ENCODE measurements around the gene MPZL1. TPM values are rescaled to one million over a fixed set of nuclear protein-coding genes. Genes with fewer than 3 reads are reported as not detected.

Gene MPZL1
- total RNA-seq (100 to 1,000 TPM; 173 to 308 TPM), polyA plus RNA-seq (ENCODE audit: insufficient read length in 2 of 2) (100 to 1,000 TPM; 229 to 302 TPM)
- long read RNA-seq, donor 1, full-length matches to known transcripts: 79 of 79 reads
- long read RNA-seq, donor 1, partial matches to known transcripts: 0 of 79 reads
- long read RNA-seq, donor 1, other reads (novel, unspliced or antisense): 0 of 79 reads
- long read RNA-seq, donor 2, full-length matches to known transcripts: 31 of 37 reads
- long read RNA-seq, donor 2, partial matches to known transcripts: 0 of 37 reads
- long read RNA-seq, donor 2, other reads (novel, unspliced or antisense): 6 of 37 reads
- long read RNA-seq, donor 3, full-length matches to known transcripts: 34 of 41 reads
- long read RNA-seq, donor 3, partial matches to known transcripts: 7 of 41 reads
- long read RNA-seq, donor 3, other reads (novel, unspliced or antisense): 0 of 41 reads
- long read RNA-seq, donor 4, full-length matches to known transcripts: 21 of 21 reads
- long read RNA-seq, donor 4, partial matches to known transcripts: 0 of 21 reads
- long read RNA-seq, donor 4, other reads (novel, unspliced or antisense): 0 of 21 reads

GRCh38 chr1:167721617-167722151 is at the start of gene MPZL1:
MPZL1 (plus strand) TSS chr1:167721982; CDS start chr1:167722152, 170 bp downstream.
- H3K27ac ChIP-seq (ENCODE audit: low read depth, low read length): peak within 1 kb of the TSS; percentile 85
- peak within 1 kb of the TSS; percentile 62 for H3K4me3 ChIP-seq (ENCODE audit: low read depth, low read length)
- no peaks in the 10 kb centered on the region for H3K9me3 ChIP-seq (ENCODE audit: control insufficient read depth, insufficient read depth, low read length)
- DNase-seq (ENCODE audit: low read depth in 4 of 6, low spot score in 6 of 6): peak; percentile 87 to 98 (median 92)
- H3K36me3 ChIP-seq (ENCODE audit: control insufficient read depth, insufficient read depth, low read length): no peaks in the 10 kb centered on the region
- WGBS (ENCODE audit: insufficient coverage): under 1% methylated on average over 52 of the region's 52 CpGs
- peaks cover 8% of the 10 kb centered on the region for H3K4me1 ChIP-seq (ENCODE audit: control insufficient read depth, insufficient read depth, low read length)
- no peaks in the 10 kb centered on the region for H3K27me3 ChIP-seq (ENCODE audit: control insufficient read depth, insufficient read depth, low read length)

GRCh38 chr1:167672831-167673230 is 49.0 kb upstream of the MPZL1 start:
- H3K27me3 ChIP-seq (ENCODE audit: control insufficient read depth, insufficient read depth, low read length): no peaks in the 10 kb centered on the region
- 69% methylated on average over 4 of the region's 4 CpGs for WGBS (ENCODE audit: insufficient coverage)
- no peak overlapping the region for H3K27ac ChIP-seq (ENCODE audit: low read depth, low read length)
- no peak for DNase-seq (ENCODE audit: low read depth in 4 of 6, low spot score in 6 of 6)
- no peaks in the 10 kb centered on the region for H3K36me3 ChIP-seq (ENCODE audit: control insufficient read depth, insufficient read depth, low read length)
- H3K4me3 ChIP-seq (ENCODE audit: low read depth, low read length): no peak overlapping the region
- H3K4me1 ChIP-seq (ENCODE audit: control insufficient read depth, insufficient read depth, low read length): no peaks in the 10 kb centered on the region
- no peaks in the 10 kb centered on the region for H3K9me3 ChIP-seq (ENCODE audit: control insufficient read depth, insufficient read depth, low read length)

GRCh38 chr1:167673265-167673664 is 48.5 kb upstream of the MPZL1 start:
- H3K4me1 ChIP-seq (ENCODE audit: control insufficient read depth, insufficient read depth, low read length): no peaks in the 10 kb centered on the region
- no peak overlapping the region for H3K4me3 ChIP-seq (ENCODE audit: low read depth, low read length)
- H3K27me3 ChIP-seq (ENCODE audit: control insufficient read depth, insufficient read depth, low read length): no peaks in the 10 kb centered on the region
- no peaks in the 10 kb centered on the region for H3K36me3 ChIP-seq (ENCODE audit: control insufficient read depth, insufficient read depth, low read length)
- no peaks in the 10 kb centered on the region for H3K9me3 ChIP-seq (ENCODE audit: control insufficient read depth, insufficient read depth, low read length)
- 90% methylated on average over 3 of the region's 4 CpGs for WGBS (ENCODE audit: insufficient coverage)
- no peak for DNase-seq (ENCODE audit: low read depth in 4 of 6, low spot score in 6 of 6)
- H3K27ac ChIP-seq (ENCODE audit: low read depth, low read length): no peak overlapping the region

- no peaks in the 10 kb centered on the region for H3K27me3 ChIP-seq (ENCODE audit: control insufficient read depth, insufficient read depth, low read length)
- no CpG with 5 or more reads among the region's 2 CpGs for WGBS (ENCODE audit: insufficient coverage)
- DNase-seq (ENCODE audit: low read depth in 4 of 6, low spot score in 6 of 6): no peak
- H3K4me1 ChIP-seq (ENCODE audit: control insufficient read depth, insufficient read depth, low read length): peaks cover 3% of the 10 kb centered on the region
- no peak overlapping the region for H3K27ac ChIP-seq (ENCODE audit: low read depth, low read length)
- H3K36me3 ChIP-seq (ENCODE audit: control insufficient read depth, insufficient read depth, low read length): no peaks in the 10 kb centered on the region
- no peak overlapping the region for H3K4me3 ChIP-seq (ENCODE audit: low read depth, low read length)
- H3K9me3 ChIP-seq (ENCODE audit: control insufficient read depth, insufficient read depth, low read length): no peaks in the 10 kb centered on the region
Observed at GRCh38 chr1:167674156-167674555, 47.6 kb upstream of the MPZL1 start.

- Histone ChIP-seq H3K27ac (ENCODE audit: low read depth, low read length) (no peak overlapping the region), H3K27me3 (ENCODE audit: control insufficient read depth, insufficient read depth, low read length) (no peaks in the 10 kb centered on the region), H3K4me3 (ENCODE audit: low read depth, low read length) (no peak overlapping the region), H3K4me1 (ENCODE audit: control insufficient read depth, insufficient read depth, low read length) (peaks cover 3% of the 10 kb centered on the region), H3K9me3 (ENCODE audit: control insufficient read depth, insufficient read depth, low read length) (no peaks in the 10 kb centered on the region), H3K36me3 (ENCODE audit: control insufficient read depth, insufficient read depth, low read length) (no peaks in the 10 kb centered on the region)
- WGBS (ENCODE audit: insufficient coverage): 100% methylated on average over 2 of the region's 5 CpGs
- no peak for DNase-seq (ENCODE audit: low read depth in 4 of 6, low spot score in 6 of 6)
Observed at GRCh38 chr1:167675440-167675839, 46.3 kb upstream of the MPZL1 start.

GRCh38 chr1:167676205-167676915 is 45.4 kb upstream of the MPZL1 start:
- DNase-seq (ENCODE audit: low read depth in 4 of 6, low spot score in 6 of 6): no peak
- Histone ChIP-seq H3K4me1 (ENCODE audit: control insufficient read depth, insufficient read depth, low read length) (peaks cover 3% of the 10 kb centered on the region), H3K27ac (ENCODE audit: low read depth, low read length) (no peak overlapping the region), H3K27me3 (ENCODE audit: control insufficient read depth, insufficient read depth, low read length) (no peaks in the 10 kb centered on the region), H3K36me3 (ENCODE audit: control insufficient read depth, insufficient read depth, low read length) (no peaks in the 10 kb centered on the region), H3K9me3 (ENCODE audit: control insufficient read depth, insufficient read depth, low read length) (no peaks in the 10 kb centered on the region), H3K4me3 (ENCODE audit: low read depth, low read length) (no peak overlapping the region)
- WGBS (ENCODE audit: insufficient coverage): 77% methylated on average over 1 of the region's 2 CpGs

- no peak overlapping the region for H3K27ac ChIP-seq (ENCODE audit: low read depth, low read length)
- H3K27me3 ChIP-seq (ENCODE audit: control insufficient read depth, insufficient read depth, low read length): no peaks in the 10 kb centered on the region
- H3K36me3 ChIP-seq (ENCODE audit: control insufficient read depth, insufficient read depth, low read length): no peaks in the 10 kb centered on the region
- no peaks in the 10 kb centered on the region for H3K9me3 ChIP-seq (ENCODE audit: control insufficient read depth, insufficient read depth, low read length)
- 85% methylated on average over 5 of the region's 7 CpGs for WGBS (ENCODE audit: insufficient coverage)
- H3K4me1 ChIP-seq (ENCODE audit: control insufficient read depth, insufficient read depth, low read length): peaks cover 3% of the 10 kb centered on the region
- no peak for DNase-seq (ENCODE audit: low read depth in 4 of 6, low spot score in 6 of 6)
- H3K4me3 ChIP-seq (ENCODE audit: low read depth, low read length): no peak overlapping the region
Observed at GRCh38 chr1:167676916-167677848, 44.6 kb upstream of the MPZL1 start.

GRCh38 chr1:167678422-167678821 is 43.4 kb upstream of the MPZL1 start:
- 93% methylated on average over 10 of the region's 10 CpGs for WGBS (ENCODE audit: insufficient coverage)
- peaks cover 3% of the 10 kb centered on the region for H3K4me1 ChIP-seq (ENCODE audit: control insufficient read depth, insufficient read depth, low read length)
- H3K27ac ChIP-seq (ENCODE audit: low read depth, low read length): no peak overlapping the region

GRCh38 chr1:167678838-167679237 is 42.9 kb upstream of the MPZL1 start:
- H3K4me1 ChIP-seq (ENCODE audit: control insufficient read depth, insufficient read depth, low read length): peaks cover 3% of the 10 kb centered on the region
- no peak for DNase-seq (ENCODE audit: low read depth in 4 of 6, low spot score in 6 of 6)
- H3K27me3 ChIP-seq (ENCODE audit: control insufficient read depth, insufficient read depth, low read length): peaks cover 3% of the 10 kb centered on the region
- no peaks in the 10 kb centered on the region for H3K36me3 ChIP-seq (ENCODE audit: control insufficient read depth, insufficient read depth, low read length)
- no peaks in the 10 kb centered on the region for H3K9me3 ChIP-seq (ENCODE audit: control insufficient read depth, insufficient read depth, low read length)
- H3K4me3 ChIP-seq (ENCODE audit: low read depth, low read length): no peak overlapping the region
- H3K27ac ChIP-seq (ENCODE audit: low read depth, low read length): no peak overlapping the region
- WGBS (ENCODE audit: insufficient coverage): 70% methylated on average over 2 of the region's 3 CpGs

More at GRCh38 chr1:167678422-167678821, 43.4 kb upstream of the MPZL1 start:
- Histone ChIP-seq H3K36me3 (ENCODE audit: control insufficient read depth, insufficient read depth, low read length) (no peaks in the 10 kb centered on the region), H3K9me3 (ENCODE audit: control insufficient read depth, insufficient read depth, low read length) (no peaks in the 10 kb centered on the region), H3K27me3 (ENCODE audit: control insufficient read depth, insufficient read depth, low read length) (no peaks in the 10 kb centered on the region), H3K4me3 (ENCODE audit: low read depth, low read length) (no peak overlapping the region)
- DNase-seq (ENCODE audit: low read depth in 4 of 6, low spot score in 6 of 6): no peak

All from spinal cord (tissue), 10 donors.